Measurements from ENCODE around the gene ZNF446. TPM values are rescaled to one million over a fixed set of nuclear protein-coding genes. Genes with fewer than 3 reads are reported as not detected.

ZNF446 gene
- total RNA-seq, 1 donor: 5.5 TPM

DNA sequence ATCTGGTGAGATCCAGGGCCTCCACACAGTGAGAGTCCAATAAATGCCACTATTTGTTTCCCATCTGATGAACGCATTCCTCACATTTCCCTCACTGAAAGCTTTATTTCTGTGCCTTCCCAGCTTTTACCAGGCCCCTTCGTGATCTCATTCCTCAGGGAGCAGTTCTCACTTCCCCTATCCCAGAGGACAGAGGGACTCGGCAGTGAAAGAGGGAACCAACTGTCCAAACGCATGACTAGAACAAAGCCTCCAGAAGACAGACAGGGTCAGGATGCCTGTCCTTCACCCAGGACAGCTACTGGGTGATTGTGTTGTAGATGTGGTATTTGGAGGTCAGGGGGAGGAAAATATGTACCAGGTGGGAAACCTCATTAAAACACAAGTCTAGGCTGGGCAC, 45.5 kb downstream of the ZNF446 start:
- no peak overlapping the region for H3K4me3 ChIP-seq (ENCODE audit: low read length)
- H3K9me3 ChIP-seq (ENCODE audit: low read depth, low read length): no peaks in the 10 kb centered on the region
- peaks cover 23% of the 10 kb centered on the region for H3K4me1 ChIP-seq (ENCODE audit: insufficient read depth, low read length)
- H3K27me3 ChIP-seq (ENCODE audit: insufficient read depth, low read length): no peaks in the 10 kb centered on the region

DNA sequence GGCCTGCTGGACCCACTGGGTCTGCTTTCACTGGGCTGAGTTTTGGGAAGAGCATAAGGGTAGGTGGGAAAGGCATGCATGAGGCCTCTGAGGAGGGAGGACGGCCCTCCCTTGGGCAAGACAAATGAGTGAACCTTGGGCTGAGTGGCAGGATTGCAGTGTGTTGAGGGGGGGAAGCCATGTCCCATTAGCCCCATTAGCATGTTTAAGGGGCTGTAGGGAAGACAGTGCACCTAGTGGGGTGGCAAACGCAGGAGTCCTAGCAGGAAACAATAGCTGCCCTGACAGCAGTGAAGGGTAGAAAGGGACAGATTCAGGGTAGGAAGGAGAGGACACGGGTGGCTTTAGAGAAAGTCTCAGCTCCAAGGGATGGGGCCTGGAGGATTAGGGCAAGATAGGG, 46.6 kb downstream of the ZNF446 start:
- Histone ChIP-seq H3K4me1 (ENCODE audit: insufficient read depth, low read length) (peaks cover 22% of the 10 kb centered on the region), H3K9me3 (ENCODE audit: low read depth, low read length) (no peaks in the 10 kb centered on the region), H3K4me3 (ENCODE audit: low read length) (no peak overlapping the region), H3K27me3 (ENCODE audit: insufficient read depth, low read length) (no peaks in the 10 kb centered on the region)

DNA sequence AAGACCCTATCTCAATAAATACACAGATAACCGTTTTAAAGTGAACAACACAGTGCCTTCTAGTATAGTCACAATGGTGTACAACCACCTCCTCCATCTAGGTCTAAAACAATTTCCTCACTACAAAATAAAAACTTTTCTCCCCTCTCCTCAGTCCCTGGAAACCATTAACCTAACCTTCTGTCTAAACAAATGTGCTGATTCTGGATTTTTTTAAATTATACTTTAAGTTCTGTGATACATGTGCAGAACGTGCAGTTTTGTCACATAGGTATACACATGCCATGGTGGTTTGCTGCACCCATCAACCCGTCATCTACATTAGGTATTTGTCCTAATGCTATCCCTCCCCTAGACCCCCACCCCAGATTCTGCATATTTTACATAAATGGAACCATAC, 53.3 kb downstream of the ZNF446 start:
- Histone ChIP-seq H3K27me3 (ENCODE audit: insufficient read depth, low read length) (no peaks in the 10 kb centered on the region), H3K9me3 (ENCODE audit: low read depth, low read length) (no peaks in the 10 kb centered on the region), H3K4me3 (ENCODE audit: low read length) (no peak overlapping the region), H3K4me1 (ENCODE audit: insufficient read depth, low read length) (no peaks in the 10 kb centered on the region)

Other genes with a start within 250 kb of the ZNF446 start
- gene ZNF544, start 247.4 kb upstream of the ZNF446 start, total RNA-seq: 7.2 TPM
- gene ZNF8, start 197.4 kb upstream of the ZNF446 start, total RNA-seq: 13.4 TPM
- gene ERVK3-1, start 171.0 kb upstream of the ZNF446 start, total RNA-seq: 124 TPM
- gene ZSCAN22, start 149.4 kb upstream of the ZNF446 start, total RNA-seq: 0.52 TPM
- gene A1BG, start 122.9 kb upstream of the ZNF446 start, total RNA-seq: 17.7 TPM
- 0.31 TPM for gene ZNF497, start 113.6 kb upstream of the ZNF446 start, total RNA-seq
- gene ZNF837, start 95.3 kb upstream of the ZNF446 start, total RNA-seq: 0.84 TPM
- 1,513 TPM for gene RPS5, start 89.1 kb upstream of the ZNF446 start, total RNA-seq
- gene RNF225, start 80.7 kb upstream of the ZNF446 start, total RNA-seq: 0.42 TPM
- 1.3 TPM for gene ZNF584, start 67.7 kb upstream of the ZNF446 start, total RNA-seq
- 1.9 TPM for gene ZNF132, start 36.2 kb upstream of the ZNF446 start, total RNA-seq
- gene ZNF324B, start 24.7 kb upstream of the ZNF446 start, total RNA-seq: 3.6 TPM
- 19.2 TPM for gene ZNF324, start 9.3 kb upstream of the ZNF446 start, total RNA-seq
- 1.9 TPM for gene SLC27A5, start 35.6 kb downstream of the ZNF446 start, total RNA-seq
- gene ZBTB45, start 43.5 kb downstream of the ZNF446 start, total RNA-seq: 2.7 TPM
- gene TRIM28, start 67.7 kb downstream of the ZNF446 start, total RNA-seq: 152 TPM
- 32.7 TPM for gene CHMP2A, start 78.8 kb downstream of the ZNF446 start, total RNA-seq
- 22.5 TPM for gene UBE2M, start 82.3 kb downstream of the ZNF446 start, total RNA-seq
- 11.4 TPM for gene MZF1, start 97.0 kb downstream of the ZNF446 start, total RNA-seq